Adrenal gland (tissue), 12 donors: ENCODE results near the gene ERBB4. TPM values are rescaled to one million over a fixed set of nuclear protein-coding genes. Genes with fewer than 3 reads are reported as not detected.

Experiments
- DNase-seq, 7 donors: peaks; one replicate each; pipeline ENCODE4 v3.0.0-alpha.2; 2019 to 2020
- H3K27ac ChIP-seq, 5 donors: fragments of 200-600 bp; sonication (generic) in 4 of 5; 1 replicate in 3 of 5; 2 replicates in 2 of 5; pipeline versions ENCODE4 v1.5.1 to v1.8.0; 2016 to 2020; ENCODE audit warnings: mild to moderate bottlenecking in 1 of 5
- H3K27me3 ChIP-seq: fragments of 200-600 bp; 2 replicates; pipeline ENCODE4 v1.8.0; 2021
- H3K36me3 ChIP-seq, 2 donors: fragments of 200-600 bp; replicated peaks in 1 of 2; 1 replicate in 1 of 2; 2 replicates in 1 of 2; pipeline versions ENCODE4 v1.5.1 to v1.8.0; 2018 to 2022
- H3K4me1 ChIP-seq, 2 donors: fragments of 200-600 bp; replicated peaks in 1 of 2; 1 replicate in 1 of 2; 2 replicates in 1 of 2; pipeline versions ENCODE4 v1.5.1 to v1.8.0; 2018 to 2021
- H3K4me3 ChIP-seq, 4 donors: fragments of 200-600 bp; sonication (generic) in 3 of 4; one replicate each; pipeline ENCODE4 v1.5.1; 2016 to 2018
- H3K9me3 ChIP-seq, 3 donors: fragments of 200-600 bp; sonication (generic) in 1 of 3; replicated peaks in 1 of 3; 1 replicate in 2 of 3; 2 replicates in 1 of 3; pipeline versions ENCODE4 v1.5.1 to v1.8.0; 2016 to 2021
- CTCF ChIP-seq, 6 experiments: fragments of 450-650 bp in 4 of 6; fragments of 200-600 bp in 2 of 6; sonication (generic) in 1 of 6; IDR thresholded peaks; 1 replicate in 5 of 6; 2 replicates in 1 of 6; pipeline versions ENCODE4 v1.5.1 to v1.8.0; 2016 to 2021; ENCODE audit warnings: antibody characterized with exemption in 6 of 6, mild to moderate bottlenecking in 2 of 6, moderate library complexity in 1 of 6
- POLR2A ChIP-seq, 2 donors: fragments of 450-650 bp; IDR thresholded peaks; one replicate each; pipeline ENCODE4 v1.6.1; 2017; ENCODE audit warnings: antibody characterized with exemption in 2 of 2, mild to moderate bottlenecking in 2 of 2, moderate library complexity in 1 of 2
- WGBS, 4 donors: extraction: QIAGEN DNeasy Blood & Tissue Kit in 2 of 4; methylation state at CpG; one replicate each; pipeline versions ENCODE4 v1.1.5 to v1.1.7; 2013 to 2017; 5-methylcytosine and 5-hydroxymethylcytosine counted together
- intact Hi-C, 2 donors: fragments of 100-400 bp; cut with DNase I; formaldehyde crosslinking; loops; one replicate each; pipeline versions ENCODE4 v1.14.1 to v1.15.0; 2022 to 2023
- polyA plus RNA-seq, 3 donors: library from polyadenylated mRNA; stranded (reverse); fragments of 200-250 nt in 2 of 3; fragments of 350-450 nt in 1 of 3; fragmentation: Illumina TruSeq in 1 of 3; extraction: RNeasy Lipid Tissue Mini Kit (QIAGEN cat#74804) in 1 of 3; gene quantifications; one replicate each; pipeline ENCODE4 v1.2.3, GENCODE V29; 2013 to 2014
- total RNA-seq, 9 donors: library from RNA; depleted of rRNA in 4 of 9; stranded (reverse); fragments of >200 nt in 4 of 9; fragments of 120-200 nt in 1 of 9; fragmentation: NEBNext Ultra II Directional in 1 of 9; extraction: Animal tissue kit (Norgen Biotek cat#: 25700) in 1 of 9; gene quantifications; one replicate each; pipeline versions ENCODE4 v1.1.0 to v1.2.4, GENCODE V29; 2013 to 2023
- donor health status: healthy with polysubstance abuse.
- donor health status: Bipolar disorder and iron deficiency.
- donor health status: DM: yes; HTN: yes; CAD: no.
- donor health status: DM: no; HTN: no; CAD: no.
- donor health status: DM: no; HTN: no; CAD: no.
- donor health status: DM: yes; HTN: yes; CAD: no.

Gene ERBB4
- total and polyA plus RNA-seq, 12 donors, result 0.06 to 2.9 (median 0.49) TPM

GRCh38 chr2:212141499-212141898 is 397.1 kb downstream of the ERBB4 start:
- H3K4me1 ChIP-seq, result no peaks in the 10 kb centered on the region
- no peak for TF ChIP-seq CTCF (IDR thresholded peaks at IDR 0.05)
- TF ChIP-seq POLR2A (IDR thresholded peaks at IDR 0.05), result no peak
- DNase-seq, result no peak
- H3K9me3 ChIP-seq, result no peaks in the 10 kb centered on the region
- no peak overlapping the region for H3K27ac ChIP-seq
- H3K27me3 ChIP-seq, result no peaks in the 10 kb centered on the region
- no peak overlapping the region for H3K4me3 ChIP-seq
- intact Hi-C loops, result no loop called here
- WGBS, 4 donors, result 73 to 84% (median 83%) methylated on average over 1 of the region's 1 CpG
- H3K36me3 ChIP-seq, result no peaks in the 10 kb centered on the region

- no peaks in the 10 kb centered on the region for H3K36me3 ChIP-seq
- intact Hi-C loops, result no loop called here
- no peak overlapping the region for H3K4me3 ChIP-seq
- no peak for TF ChIP-seq CTCF (IDR thresholded peaks at IDR 0.05)
- TF ChIP-seq POLR2A (IDR thresholded peaks at IDR 0.05), result no peak
- no peak for DNase-seq
- no peaks in the 10 kb centered on the region for H3K4me1 ChIP-seq
- no peaks in the 10 kb centered on the region for H3K27me3 ChIP-seq
- WGBS, 4 donors, result 47 to 52% (median 51%) methylated on average over 2 of the region's 2 CpGs
- no peaks in the 10 kb centered on the region for H3K9me3 ChIP-seq
- H3K27ac ChIP-seq, result no peak overlapping the region
Measured at GRCh38 chr2:212136216-212136795, 402.3 kb downstream of the ERBB4 start.

GRCh38 chr2:212135739-212136138 is 402.9 kb downstream of the ERBB4 start:
- H3K9me3 ChIP-seq, result no peaks in the 10 kb centered on the region
- no peak for DNase-seq
- no peaks in the 10 kb centered on the region for H3K4me1 ChIP-seq
- TF ChIP-seq CTCF (IDR thresholded peaks at IDR 0.05), result no peak
- TF ChIP-seq POLR2A (IDR thresholded peaks at IDR 0.05), result no peak
- intact Hi-C loops, result no loop called here
- H3K36me3 ChIP-seq, result no peaks in the 10 kb centered on the region
- H3K27ac ChIP-seq, result no peak overlapping the region
- no peaks in the 10 kb centered on the region for H3K27me3 ChIP-seq
- H3K4me3 ChIP-seq, result no peak overlapping the region
- WGBS, 4 donors, result 31 to 47% (median 40%) methylated on average over 2 of the region's 2 CpGs

- intact Hi-C loops, result no loop called here
- H3K36me3 ChIP-seq, result no peaks in the 10 kb centered on the region
- no peaks in the 10 kb centered on the region for H3K4me1 ChIP-seq
- no peak overlapping the region for H3K4me3 ChIP-seq
- no peak for DNase-seq
- 73 to 86% (median 76%) methylated on average over 2 of the region's 2 CpGs for WGBS, 4 donors
- no peak overlapping the region for H3K27ac ChIP-seq
- TF ChIP-seq POLR2A (IDR thresholded peaks at IDR 0.05) (no peak), CTCF (IDR thresholded peaks at IDR 0.05) (no peak)
- H3K27me3 ChIP-seq, result no peaks in the 10 kb centered on the region
- no peaks in the 10 kb centered on the region for H3K9me3 ChIP-seq
Measured at GRCh38 chr2:212133337-212133736, 405.3 kb downstream of the ERBB4 start.
